ENCODE results near the gene EFHD1.
"Not testable (repeated sequence)": the region's sequence is repeated elsewhere in the genome, so short reads cannot be mapped to it uniquely, and the experiment has no call there.

EFHD1 gene

DNA sequence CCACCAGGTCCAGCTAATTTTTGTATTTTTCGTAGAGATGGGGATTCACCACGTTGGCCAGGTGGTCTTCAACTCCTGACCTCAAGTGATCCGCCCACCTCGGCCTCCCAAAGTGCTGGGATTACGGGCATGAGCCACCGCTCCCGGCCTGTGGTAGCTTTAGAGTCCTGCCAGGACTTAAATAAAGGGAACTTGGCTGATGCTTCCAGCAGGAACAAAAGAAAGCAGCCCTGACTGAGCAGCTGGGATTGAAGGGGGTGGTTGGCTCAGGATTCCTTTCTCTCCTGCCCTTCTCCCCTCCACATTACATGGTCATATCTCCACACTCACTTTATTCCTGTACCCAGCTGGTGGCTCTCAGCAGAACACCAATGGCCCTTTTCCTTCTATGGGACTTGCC lies 20.0 kb downstream of the EFHD1 start:
- DNase-seq, result no peak

DNA sequence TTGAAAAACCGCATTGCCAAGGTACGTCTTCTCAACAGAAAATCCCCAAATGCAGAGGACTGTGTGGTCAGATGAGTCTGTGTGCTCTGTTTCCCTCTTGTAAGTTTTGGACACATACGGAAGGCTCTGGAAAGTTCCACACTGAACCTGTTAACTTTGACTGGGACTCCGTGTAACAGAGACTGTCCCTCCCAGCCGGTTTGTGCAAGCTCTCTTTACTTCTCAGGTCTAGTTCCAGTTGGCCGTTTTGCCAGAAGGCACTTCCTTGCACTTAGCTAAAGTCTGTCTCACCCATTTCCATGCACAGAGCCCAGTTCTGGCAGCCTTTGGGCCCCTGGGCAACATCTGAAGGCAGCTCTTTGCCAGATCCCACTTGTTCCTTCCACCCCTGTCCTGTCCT lies 22.0 kb downstream of the EFHD1 start:
- DNase-seq, result no peak

- DNase-seq, result no peak
These were observed 24.9 kb downstream of the EFHD1 start for GRCh38 chr2:232658217-232658785.

GRCh38 chr2:232659359-232659758 lies 26.0 kb downstream of the EFHD1 start:
- DNase-seq, result no peak

DNA sequence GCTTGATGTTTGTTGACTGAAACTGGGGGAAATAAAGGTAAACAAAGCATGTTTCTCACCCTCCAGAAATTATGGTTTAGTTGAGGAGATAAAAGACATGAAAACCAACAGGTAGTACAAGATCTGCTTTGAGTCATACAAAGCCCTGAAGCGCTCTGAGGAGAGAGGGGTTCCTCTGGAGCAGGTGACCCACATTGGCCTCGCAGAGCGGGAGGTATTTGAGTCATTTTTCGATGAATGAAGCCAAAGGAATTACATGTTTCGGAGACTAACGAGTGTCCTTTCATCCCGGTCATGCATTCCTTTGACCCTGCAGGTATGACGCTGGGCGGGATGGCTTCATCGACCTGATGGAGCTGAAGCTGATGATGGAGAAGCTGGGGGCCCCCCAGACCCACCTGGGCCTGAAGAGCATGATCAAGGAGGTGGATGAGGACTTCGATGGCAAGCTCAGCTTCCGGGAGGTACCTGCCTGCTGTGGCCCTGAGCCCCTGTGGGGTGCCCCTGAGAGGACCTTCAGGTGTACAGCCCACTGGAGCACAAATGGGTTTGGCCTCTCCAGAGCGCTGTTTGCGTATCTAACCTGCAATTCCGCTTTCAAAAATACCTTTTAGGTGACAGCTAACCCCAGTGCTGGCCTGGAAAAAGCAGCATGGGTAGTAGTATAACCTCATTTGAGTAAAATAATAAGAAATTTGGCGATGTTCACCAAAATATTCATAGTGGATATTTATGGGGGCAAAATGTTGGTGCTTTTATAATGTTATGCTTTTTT lies 29.3 kb downstream of the EFHD1 start:
- DNase-seq, result no peak

DNA sequence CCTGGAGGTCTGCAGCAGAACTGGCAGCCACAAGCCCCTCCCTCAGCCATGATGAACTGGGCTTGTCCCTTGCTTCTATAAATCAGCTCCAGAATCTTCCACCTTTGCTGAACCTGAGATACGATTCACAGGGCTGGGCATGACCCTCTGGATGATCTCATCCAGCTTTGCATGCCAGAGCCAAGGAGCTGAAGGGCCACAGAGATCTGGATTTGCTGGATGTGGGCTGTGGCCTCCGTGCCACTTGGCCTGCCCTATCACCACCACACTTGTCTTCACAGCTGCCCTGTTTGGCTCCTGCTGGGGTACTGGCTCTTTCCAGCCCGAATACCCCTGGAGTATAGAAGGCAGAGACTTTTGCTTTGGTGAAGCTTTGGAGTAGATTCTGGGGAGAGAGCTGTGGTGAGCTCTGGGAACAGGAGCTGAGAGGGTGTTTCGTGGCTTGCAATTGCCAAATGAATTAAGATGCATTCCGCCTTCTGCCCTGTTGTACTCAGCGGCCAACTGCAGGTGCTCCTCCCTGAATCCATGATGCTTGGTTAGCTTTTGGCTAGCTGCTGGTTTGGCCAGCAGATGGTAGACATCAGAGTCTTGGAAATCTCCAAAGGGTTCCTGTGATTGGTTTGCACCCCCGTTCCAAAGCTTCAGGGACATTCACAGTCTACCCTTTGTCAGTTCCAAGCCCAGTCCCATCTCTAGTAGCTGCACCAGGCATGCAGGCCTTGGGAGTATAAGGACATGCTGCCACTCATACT lies 32.8 kb downstream of the EFHD1 start:
- DNase-seq, result no peak

DNA sequence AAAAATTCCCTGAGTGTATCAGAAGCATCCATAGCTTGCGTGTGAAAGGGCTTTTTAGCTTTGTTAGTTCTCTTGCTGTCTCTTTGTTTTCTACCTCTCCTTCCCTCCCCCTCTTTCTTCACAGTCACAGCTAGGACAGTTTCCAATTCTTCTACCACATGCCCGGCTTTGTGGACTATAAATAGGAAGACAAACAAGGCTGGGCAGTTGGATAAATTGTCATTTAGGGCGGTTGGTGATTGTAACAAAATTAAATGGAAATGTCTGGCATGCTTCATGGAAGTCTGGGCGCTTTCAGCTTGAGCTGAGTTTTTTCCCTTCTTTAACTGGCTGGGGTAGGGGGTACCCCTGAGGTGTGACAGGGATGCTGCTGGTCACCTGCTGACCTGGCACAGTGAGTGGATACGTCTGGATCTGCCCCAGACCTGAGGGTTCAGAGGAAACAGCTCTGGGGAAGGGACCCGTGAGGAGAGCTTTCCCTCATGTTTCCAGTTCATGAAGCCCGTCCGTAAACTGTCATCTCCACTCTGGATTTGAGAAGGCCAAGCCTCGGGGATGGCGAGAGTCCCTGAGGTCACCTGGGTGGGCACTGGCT lies 34.7 kb downstream of the EFHD1 start:
- DNase-seq, result peak in 2 of 3 experiments; percentile 9 to 10

GRCh38 chr2:232668805-232669444 lies 35.5 kb downstream of the EFHD1 start:
- peak in 1 of 3 experiments; percentile 24 for DNase-seq

DNA sequence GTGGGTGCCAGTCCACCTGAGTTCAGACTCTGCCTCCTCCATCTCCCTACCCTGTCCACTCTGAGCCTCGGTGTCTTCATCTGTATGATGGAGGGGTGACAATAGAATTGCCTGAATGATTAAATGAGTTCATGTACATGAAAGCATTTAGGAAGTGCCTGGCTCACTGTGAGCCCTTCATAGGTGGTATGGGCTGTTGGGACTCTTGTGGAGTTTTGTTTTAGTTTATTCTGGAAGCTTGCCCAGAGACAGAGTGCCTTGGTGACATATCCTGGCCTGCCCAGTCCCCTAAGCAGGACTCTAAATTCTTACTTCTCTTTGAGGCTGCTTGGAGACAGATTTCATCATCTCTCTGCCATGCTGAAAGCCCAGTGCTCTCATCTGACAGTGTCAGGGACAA lies 39.2 kb downstream of the EFHD1 start:
- no peak for DNase-seq

GRCh38 chr2:232674491-232674890 lies 41.1 kb downstream of the EFHD1 start:
- peak in 2 of 3 experiments; percentile 23 to 54 for DNase-seq

DNA sequence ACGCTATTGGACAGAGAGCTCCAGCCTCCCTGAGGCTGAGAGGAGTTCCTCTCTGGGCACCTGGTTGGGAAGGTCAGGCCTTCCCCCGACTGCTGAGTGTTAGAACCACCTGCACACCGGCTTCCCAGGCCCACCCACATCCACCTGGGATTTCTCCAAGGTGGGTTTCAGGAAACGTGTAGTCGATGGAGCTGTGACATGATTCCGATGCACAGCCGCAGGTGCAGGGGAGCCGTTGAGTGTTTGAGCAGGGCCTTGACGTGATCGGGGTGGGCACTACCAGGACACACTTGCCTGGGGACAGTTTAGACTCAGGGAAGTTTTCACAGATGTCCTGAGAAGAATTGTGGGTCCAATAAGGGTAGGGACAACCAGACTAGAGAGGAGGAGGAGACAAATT lies 42.0 kb downstream of the EFHD1 start:
- DNase-seq, result no peak

GRCh38 chr2:232680006-232680405 lies 46.6 kb downstream of the EFHD1 start:
- no peak for DNase-seq

DNA sequence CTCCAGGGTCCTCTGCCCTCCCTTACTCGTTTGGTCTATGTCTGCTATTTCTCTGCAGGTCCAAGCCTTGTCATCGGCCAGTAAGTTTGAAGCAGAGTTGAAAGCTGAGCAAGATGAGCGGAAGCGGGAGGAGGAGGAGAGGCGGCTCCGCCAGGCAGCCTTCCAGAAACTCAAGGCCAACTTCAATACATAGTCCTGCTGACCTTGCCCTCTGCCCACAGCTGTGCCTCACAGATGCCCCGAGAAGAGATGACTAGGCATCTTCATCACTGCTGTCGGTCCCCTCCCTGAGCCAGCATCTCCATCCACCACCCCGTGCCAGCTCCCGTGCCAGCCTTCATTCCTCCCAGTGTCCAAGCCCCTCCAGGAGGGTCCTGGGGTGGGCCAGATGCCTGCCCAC lies 48.1 kb downstream of the EFHD1 start:
- no peak for DNase-seq

GRCh38 chr2:232683368-232683767 lies 50.0 kb downstream of the EFHD1 start:
- no peak for DNase-seq

- not testable (repeated sequence) for DNase-seq
These were observed 52.0 kb downstream of the EFHD1 start for GRCh38 chr2:232685391-232685790.

DNA sequence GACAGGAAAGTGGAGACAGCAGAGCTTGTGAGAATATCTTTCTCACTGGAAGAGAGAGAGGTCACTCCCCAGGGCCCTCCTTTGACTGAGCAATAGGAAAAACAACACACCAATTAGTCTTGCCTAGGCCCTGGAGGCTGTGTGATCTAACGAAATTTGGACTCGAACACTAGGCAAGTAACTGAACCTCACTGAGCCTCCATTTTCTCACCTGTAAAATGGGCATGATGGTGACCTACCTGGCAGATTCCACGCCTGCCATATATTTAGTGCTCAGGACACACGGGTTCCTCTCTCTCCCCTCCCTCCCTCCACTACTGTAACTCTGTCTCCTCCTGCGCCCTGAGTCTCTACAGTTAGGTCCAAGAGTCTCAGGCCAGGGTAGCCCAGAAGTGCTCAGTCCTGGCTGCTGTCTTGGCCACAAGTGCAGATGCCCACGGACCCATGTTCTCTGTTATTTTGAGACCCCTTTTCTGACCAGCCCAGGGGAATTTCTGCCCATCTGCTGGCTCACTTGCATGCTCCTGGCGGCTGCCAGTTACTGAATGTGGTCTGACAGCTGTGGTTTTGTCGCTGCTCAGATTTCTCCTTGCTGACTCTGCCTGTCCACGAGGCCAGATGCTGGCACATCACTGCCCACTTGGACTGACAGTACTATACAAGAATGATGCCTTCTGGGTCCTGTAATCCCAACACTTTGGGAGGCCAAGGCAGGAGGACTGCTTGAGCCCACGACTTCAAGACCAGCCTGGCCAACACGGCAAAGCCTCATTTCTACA lies 54.2 kb downstream of the EFHD1 start:
- no peak for DNase-seq

DNA sequence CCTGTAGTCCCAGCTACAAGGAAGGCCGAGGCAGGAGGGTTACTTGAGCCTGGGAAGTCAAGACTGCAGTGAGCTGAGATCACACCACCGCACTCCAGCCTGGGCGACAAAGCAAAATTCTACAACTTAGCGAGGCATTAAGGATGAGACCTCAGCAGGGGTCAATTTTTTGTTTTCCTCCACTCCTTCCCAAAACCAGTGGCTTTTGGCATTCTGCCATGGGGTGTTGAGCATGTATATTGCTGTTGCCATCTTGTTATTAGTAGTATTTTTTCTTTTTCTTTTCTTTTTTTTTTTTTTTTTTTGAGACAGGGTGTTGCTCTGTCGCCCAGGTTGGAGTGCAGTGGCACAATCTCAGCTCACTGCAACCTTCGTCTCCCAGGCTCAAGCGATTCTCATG lies 54.8 kb downstream of the EFHD1 start:
- no peak for DNase-seq

GRCh38 chr2:232689152-232689910 lies 55.9 kb downstream of the EFHD1 start:
- no peak for DNase-seq

DNA sequence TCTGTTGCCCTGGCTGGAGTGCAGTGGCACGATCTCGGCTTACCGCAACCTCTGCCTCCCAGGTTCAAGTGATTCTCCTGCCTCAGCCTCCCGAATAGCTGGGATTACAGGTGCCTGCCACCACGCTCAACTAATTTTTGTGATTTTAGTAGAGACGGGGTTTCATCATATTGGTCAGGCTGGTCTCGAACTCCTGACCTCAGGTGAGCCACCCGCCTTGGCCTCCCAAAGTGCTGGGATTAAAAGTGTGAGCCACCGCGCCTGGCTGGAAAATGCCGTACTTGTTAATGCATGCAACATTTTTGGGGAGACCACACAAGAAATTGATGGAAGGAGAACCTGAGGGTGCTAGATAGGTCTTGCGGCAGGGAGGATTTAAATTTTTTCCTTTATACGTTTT lies 57.7 kb downstream of the EFHD1 start:
- not testable (repeated sequence) for DNase-seq

GRCh38 chr2:232693344-232693743 lies 59.9 kb downstream of the EFHD1 start:
- no peak for DNase-seq

DNA sequence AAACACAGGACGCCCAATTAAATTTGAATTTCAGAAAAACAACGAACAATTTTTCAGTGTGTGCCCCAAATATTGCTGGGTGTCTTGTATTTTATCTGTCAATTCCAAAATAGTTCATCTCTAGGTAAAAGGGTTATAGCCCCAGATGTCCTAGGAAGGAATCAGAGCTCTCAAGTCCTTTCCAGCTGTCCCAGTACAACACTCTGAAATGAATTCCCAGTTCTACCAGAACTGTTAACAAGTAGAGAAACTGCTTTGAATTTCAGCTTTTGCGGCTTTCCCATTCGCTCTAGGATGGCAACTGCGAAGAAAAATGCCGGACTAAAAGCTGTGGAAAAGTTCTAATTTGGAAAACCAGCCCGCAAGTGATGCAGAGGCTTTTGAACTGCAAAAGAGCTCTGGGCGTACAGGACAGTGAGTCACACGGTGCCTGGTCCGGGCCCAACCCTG lies 63.2 kb downstream of the EFHD1 start:
- no peak for DNase-seq

Measured in NCI-H1417 (cell line).